ENCODE results near the gene RAB23. TPM values are rescaled to one million over a fixed set of nuclear protein-coding genes. Genes with fewer than 3 reads are reported as not detected.

RAB23 gene
- total RNA-seq, 2 experiments from 2014 or later, result 1.9 to 2.1 TPM

GRCh38 chr6:57221191-57221935 lies 744 bp downstream of the RAB23 start:
- Mint-ChIP-seq H3K4me1 (peaks cover 9% of the 10 kb centered on the region), H3K4me3 (peak overlapping the region; percentile 93), H3K27me3 (peaks cover 51% of the 10 kb centered on the region), H3K27ac (peak overlapping the region; percentile 83), H3K36me3 (peaks cover 3% of the 10 kb centered on the region), H3K9me3 (no peaks in the 10 kb centered on the region)
- DNase-seq (no peak), ATAC-seq (ENCODE audit: low read depth) (peak; percentile 50)
- POLR2A ChIA-PET, result interaction anchor here (1.0 to 1.5 kb wide), 4 partner anchors 10 to 49 kb away, joined by 3 to 6 read pairs (median 4); partner anchors contain the start of gene BAG2

- DNase-seq, result no peak
- Mint-ChIP-seq H3K4me1 (peaks cover 9% of the 10 kb centered on the region), H3K27me3 (peaks cover 46% of the 10 kb centered on the region), H3K27ac (no peak overlapping the region), H3K9me3 (no peaks in the 10 kb centered on the region), H3K4me3 (peak overlapping the region; percentile 39), H3K36me3 (peaks cover 5% of the 10 kb centered on the region)
- POLR2A ChIA-PET, result no interaction called here
- no peak for ATAC-seq (ENCODE audit: low read depth)
Measured at GRCh38 chr6:57220083-57220703, 1.9 kb downstream of the RAB23 start.

- H3K36me3 Mint-ChIP-seq, result peaks cover 8% of the 10 kb centered on the region
- H3K4me1 Mint-ChIP-seq, result peaks cover 11% of the 10 kb centered on the region
- ATAC-seq (ENCODE audit: low read depth) (no peak), DNase-seq (no peak)
- H3K27ac Mint-ChIP-seq, result no peak overlapping the region
- no peak overlapping the region for H3K4me3 Mint-ChIP-seq
- H3K27me3 Mint-ChIP-seq, result peaks cover 24% of the 10 kb centered on the region
- peaks cover 2% of the 10 kb centered on the region for H3K9me3 Mint-ChIP-seq
- POLR2A ChIA-PET, result no interaction called here
Measured at GRCh38 chr6:57217270-57217669, 4.8 kb downstream of the RAB23 start.

GRCh38 chr6:57216235-57217101 lies 5.6 kb downstream of the RAB23 start:
- no peak for DNase-seq
- Mint-ChIP-seq H3K27me3 (peaks cover 24% of the 10 kb centered on the region), H3K4me1 (peaks cover 14% of the 10 kb centered on the region), H3K36me3 (peaks cover 7% of the 10 kb centered on the region), H3K27ac (no peak overlapping the region), H3K4me3 (no peak overlapping the region), H3K9me3 (peaks cover 2% of the 10 kb centered on the region)
- ATAC-seq (ENCODE audit: low read depth), result no peak
- POLR2A ChIA-PET, result no interaction called here

- ATAC-seq (ENCODE audit: low read depth), result no peak
- POLR2A ChIA-PET, result no interaction called here
- H3K9me3 Mint-ChIP-seq, result peaks cover 2% of the 10 kb centered on the region
- peaks cover 12% of the 10 kb centered on the region for H3K4me1 Mint-ChIP-seq
- no peak for DNase-seq
- H3K27ac Mint-ChIP-seq, result no peak overlapping the region
- peaks cover 20% of the 10 kb centered on the region for H3K27me3 Mint-ChIP-seq
- peaks cover 7% of the 10 kb centered on the region for H3K36me3 Mint-ChIP-seq
- H3K4me3 Mint-ChIP-seq, result no peak overlapping the region
Measured at GRCh38 chr6:57215260-57215659, 6.8 kb downstream of the RAB23 start.

GRCh38 chr6:57210060-57210459 lies 12.0 kb downstream of the RAB23 start:
- POLR2A ChIA-PET, result no interaction called here
- Mint-ChIP-seq H3K4me3 (no peak overlapping the region), H3K9me3 (peaks cover 2% of the 10 kb centered on the region), H3K36me3 (peaks cover 3% of the 10 kb centered on the region), H3K27ac (no peak overlapping the region), H3K4me1 (peaks cover 10% of the 10 kb centered on the region), H3K27me3 (peaks cover 3% of the 10 kb centered on the region)
- DNase-seq (no peak), ATAC-seq (ENCODE audit: low read depth) (no peak)

- H3K36me3 Mint-ChIP-seq, result no peaks in the 10 kb centered on the region
- peaks cover 3% of the 10 kb centered on the region for H3K4me1 Mint-ChIP-seq
- H3K27ac Mint-ChIP-seq, result no peak overlapping the region
- ATAC-seq (ENCODE audit: low read depth), result no peak
- POLR2A ChIA-PET, result no interaction called here
- H3K27me3 Mint-ChIP-seq, result peaks cover 3% of the 10 kb centered on the region
- DNase-seq, result no peak
- H3K9me3 Mint-ChIP-seq, result peaks cover 1% of the 10 kb centered on the region
- no peak overlapping the region for H3K4me3 Mint-ChIP-seq
Measured at GRCh38 chr6:57209030-57209429, 13.1 kb downstream of the RAB23 start.

- H3K4me1 Mint-ChIP-seq, result peaks cover 3% of the 10 kb centered on the region
- DNase-seq, result no peak
- no peak for ATAC-seq (ENCODE audit: low read depth)
- peaks cover 3% of the 10 kb centered on the region for H3K27me3 Mint-ChIP-seq
- H3K27ac Mint-ChIP-seq, result no peak overlapping the region
- H3K4me3 Mint-ChIP-seq, result no peak overlapping the region
- H3K36me3 Mint-ChIP-seq, result no peaks in the 10 kb centered on the region
- H3K9me3 Mint-ChIP-seq, result no peaks in the 10 kb centered on the region
- POLR2A ChIA-PET, result no interaction called here
Measured at GRCh38 chr6:57207872-57208271, 14.2 kb downstream of the RAB23 start.

GRCh38 chr6:57207141-57207540 lies 15.0 kb downstream of the RAB23 start:
- no peak for DNase-seq
- peaks cover 3% of the 10 kb centered on the region for H3K4me1 Mint-ChIP-seq
- H3K27me3 Mint-ChIP-seq, result peaks cover 3% of the 10 kb centered on the region
- no peaks in the 10 kb centered on the region for H3K9me3 Mint-ChIP-seq
- H3K36me3 Mint-ChIP-seq, result no peaks in the 10 kb centered on the region
- no peak overlapping the region for H3K27ac Mint-ChIP-seq
- POLR2A ChIA-PET, result no interaction called here
- no peak overlapping the region for H3K4me3 Mint-ChIP-seq
- ATAC-seq (ENCODE audit: low read depth), result no peak

GRCh38 chr6:57205550-57206328 lies 16.4 kb downstream of the RAB23 start:
- no peak overlapping the region for H3K4me3 Mint-ChIP-seq
- no peak for DNase-seq
- no peaks in the 10 kb centered on the region for H3K4me1 Mint-ChIP-seq
- no peaks in the 10 kb centered on the region for H3K9me3 Mint-ChIP-seq
- POLR2A ChIA-PET, result no interaction called here
- no peaks in the 10 kb centered on the region for H3K36me3 Mint-ChIP-seq
- no peak overlapping the region for H3K27ac Mint-ChIP-seq
- peaks cover 5% of the 10 kb centered on the region for H3K27me3 Mint-ChIP-seq
- no peak for ATAC-seq (ENCODE audit: low read depth)

GRCh38 chr6:57201718-57202117 lies 20.4 kb downstream of the RAB23 start:
- Mint-ChIP-seq H3K27ac (no peak overlapping the region), H3K36me3 (no peaks in the 10 kb centered on the region), H3K27me3 (peaks cover 5% of the 10 kb centered on the region), H3K9me3 (no peaks in the 10 kb centered on the region), H3K4me1 (no peaks in the 10 kb centered on the region), H3K4me3 (no peak overlapping the region)
- ATAC-seq (ENCODE audit: low read depth) (no peak), DNase-seq (no peak)
- POLR2A ChIA-PET, result no interaction called here

- H3K27ac Mint-ChIP-seq, result no peak overlapping the region
- H3K36me3 Mint-ChIP-seq, result peaks cover 5% of the 10 kb centered on the region
- ATAC-seq (ENCODE audit: low read depth), result no peak
- peaks cover 3% of the 10 kb centered on the region for H3K27me3 Mint-ChIP-seq
- no peak overlapping the region for H3K4me3 Mint-ChIP-seq
- H3K4me1 Mint-ChIP-seq, result no peaks in the 10 kb centered on the region
- DNase-seq, result no peak
- H3K9me3 Mint-ChIP-seq, result no peaks in the 10 kb centered on the region
- POLR2A ChIA-PET, result no interaction called here
Measured at GRCh38 chr6:57198926-57199636, 23.0 kb downstream of the RAB23 start.
